RKO (cell line): Measurements from ENCODE around the gene ILK.

Experiments
- DNase-seq: peaks from one replicate; pipeline ENCODE4 v3.0.0-alpha.2; 2016; ENCODE audit warnings: low spot score

The ILK gene

DNA sequence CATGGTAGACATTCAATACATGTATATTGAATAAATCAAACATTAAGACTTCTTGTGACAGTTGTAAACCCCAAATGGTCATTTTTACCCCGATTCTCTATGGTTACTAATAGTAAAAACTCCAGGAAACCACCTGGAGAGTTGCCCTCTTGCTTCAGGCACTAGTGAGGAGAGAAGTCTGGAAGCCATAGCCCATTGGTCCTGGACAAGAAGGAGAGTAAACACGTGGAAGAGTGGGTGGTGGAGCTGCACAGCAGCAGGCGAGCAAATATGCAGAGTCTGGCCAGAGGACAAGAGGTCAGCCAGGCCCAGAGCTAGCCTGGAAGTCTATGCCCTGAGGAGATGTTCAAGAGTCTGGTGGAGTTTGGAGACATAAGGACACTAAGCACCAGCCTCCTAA, 34.3 kb downstream of the ILK start:
- DNase-seq, result no peak

DNA sequence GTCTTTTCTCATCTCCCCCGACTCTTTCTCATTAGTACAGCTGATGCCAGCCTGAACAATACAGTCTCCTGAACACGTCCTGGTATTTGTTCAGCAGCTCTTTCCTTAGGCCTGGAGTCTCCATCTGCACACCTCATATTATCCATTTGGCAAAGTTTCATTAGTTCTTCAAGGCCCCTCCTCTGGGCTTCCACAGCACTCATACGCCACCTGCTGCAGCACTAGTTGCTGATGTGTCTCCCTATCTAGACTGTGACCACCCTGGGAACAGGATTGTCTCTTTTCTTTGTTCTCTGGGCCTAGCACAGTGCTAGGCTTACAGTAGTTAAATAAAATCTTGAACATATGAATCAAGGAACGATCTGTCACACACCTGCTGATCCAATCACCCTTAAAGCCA, 34.9 kb downstream of the ILK start:
- no peak for DNase-seq

DNA sequence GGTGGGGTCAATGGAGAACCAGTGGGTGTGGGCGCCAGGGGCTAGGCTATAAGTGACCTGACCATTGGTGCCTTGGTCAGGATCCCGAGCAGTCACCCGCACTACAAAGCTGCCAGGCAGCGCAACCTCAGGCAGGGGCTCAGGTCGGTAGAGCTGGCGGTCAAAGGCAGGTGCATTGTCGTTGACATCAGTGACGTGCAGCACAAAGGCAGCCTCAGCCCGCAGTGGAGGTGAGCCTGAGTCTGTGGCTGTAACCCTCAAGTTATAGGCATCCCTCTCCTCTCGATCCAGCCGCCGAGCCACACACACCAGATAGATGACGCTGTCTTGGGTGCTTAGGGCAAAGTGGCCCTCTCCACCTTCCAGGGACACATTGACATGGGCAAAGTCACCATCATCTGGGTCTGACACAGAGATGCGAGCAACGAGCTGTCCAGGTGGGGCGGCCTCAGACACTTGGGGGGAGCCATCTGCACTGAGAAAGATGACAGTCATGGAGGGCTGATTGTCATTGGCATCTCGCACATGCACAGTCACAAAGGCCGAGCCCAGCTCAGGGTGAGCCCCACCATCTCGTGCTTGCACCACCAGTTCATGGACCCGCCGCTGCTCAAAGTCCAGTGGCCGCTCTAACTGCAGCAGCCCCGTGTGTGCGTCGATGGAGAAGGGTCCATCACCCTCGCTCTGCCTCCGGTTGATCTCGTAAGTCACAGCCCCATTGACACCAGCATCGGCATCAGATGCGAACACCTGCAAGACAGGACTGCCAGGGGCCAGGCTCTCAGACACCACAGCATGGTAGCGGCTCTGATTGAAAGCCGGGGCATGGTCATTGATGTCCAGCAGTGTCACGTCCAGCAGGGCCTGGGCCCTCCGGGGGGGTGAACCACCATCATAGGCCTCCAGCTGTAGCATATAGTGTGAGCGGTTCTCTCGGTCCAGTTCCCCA, 36.7 kb downstream of the ILK start:
- no peak for DNase-seq

DNA sequence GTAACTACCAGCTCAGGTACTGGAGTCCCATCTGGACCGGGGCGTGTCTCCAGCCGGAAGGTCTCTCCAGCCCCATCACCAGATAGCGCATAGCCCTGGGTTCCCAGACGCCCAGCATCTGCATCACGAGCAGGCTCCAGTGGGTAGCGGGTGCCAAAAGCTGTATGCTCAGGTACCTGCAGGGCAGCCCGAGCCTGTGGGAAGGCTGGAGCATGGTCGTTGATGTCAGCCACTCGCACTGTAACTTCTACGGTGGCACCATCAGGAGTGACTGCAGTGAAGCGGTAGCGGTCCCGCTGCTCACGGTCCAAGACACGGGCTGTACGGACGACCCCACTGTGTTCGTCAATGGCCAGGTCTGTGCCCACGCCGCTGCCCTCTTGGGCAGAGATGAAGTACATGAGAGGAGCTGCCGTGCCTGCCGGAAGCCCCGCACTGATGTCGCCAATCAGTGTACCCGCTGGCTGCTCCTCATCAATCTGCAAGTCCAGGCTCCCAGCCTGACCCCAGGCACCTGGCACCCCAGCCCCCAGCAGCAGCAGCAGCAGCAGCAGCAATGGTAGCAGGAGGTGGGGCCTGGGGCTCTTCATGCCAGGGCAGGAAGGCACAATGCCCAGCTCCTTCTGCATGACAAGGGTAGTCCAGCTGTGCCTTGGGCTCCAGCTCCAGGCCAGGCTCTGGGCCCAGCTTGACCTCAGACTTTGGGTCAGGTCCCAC, 37.6 kb downstream of the ILK start:
- DNase-seq, result no peak

DNA sequence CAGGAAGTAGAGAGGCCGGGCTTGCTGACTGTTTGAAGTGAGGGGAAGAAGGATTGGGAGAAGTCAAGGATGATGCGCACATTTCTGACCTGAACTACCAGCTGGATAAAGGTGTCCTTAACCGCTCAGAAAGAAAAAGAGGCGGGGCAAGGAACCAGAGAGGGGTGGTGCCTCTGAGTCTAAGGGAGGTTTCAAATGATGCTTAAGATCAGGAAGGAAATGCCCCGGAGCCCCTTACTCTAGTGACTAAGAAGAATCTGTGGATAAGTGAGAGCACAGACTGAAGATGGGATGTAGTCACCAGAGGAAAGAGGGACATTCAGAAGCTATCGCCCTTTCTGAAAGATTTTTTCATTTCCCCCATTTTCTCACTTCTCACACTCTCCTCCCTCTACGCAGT, 39.4 kb downstream of the ILK start:
- DNase-seq, result no peak

DNA sequence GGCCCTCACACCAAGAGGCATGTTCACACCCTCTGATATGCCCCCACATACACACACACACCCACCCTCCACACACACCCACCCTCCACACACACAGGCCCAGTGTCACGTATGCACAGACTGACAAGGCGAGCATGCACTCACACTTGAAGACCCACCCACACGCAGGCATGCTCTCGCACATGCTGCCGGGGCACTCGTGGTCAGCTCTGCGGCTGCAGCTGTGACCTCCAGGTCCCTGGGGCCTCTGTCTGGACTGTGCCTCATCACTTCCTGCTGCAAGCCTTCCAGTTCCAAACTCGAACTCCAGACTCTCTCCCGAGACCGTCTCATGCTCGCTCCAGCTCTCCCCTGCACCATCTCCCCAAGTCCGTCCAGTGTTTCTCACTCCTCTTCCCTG, 42.5 kb downstream of the ILK start:
- no peak for DNase-seq

DNA sequence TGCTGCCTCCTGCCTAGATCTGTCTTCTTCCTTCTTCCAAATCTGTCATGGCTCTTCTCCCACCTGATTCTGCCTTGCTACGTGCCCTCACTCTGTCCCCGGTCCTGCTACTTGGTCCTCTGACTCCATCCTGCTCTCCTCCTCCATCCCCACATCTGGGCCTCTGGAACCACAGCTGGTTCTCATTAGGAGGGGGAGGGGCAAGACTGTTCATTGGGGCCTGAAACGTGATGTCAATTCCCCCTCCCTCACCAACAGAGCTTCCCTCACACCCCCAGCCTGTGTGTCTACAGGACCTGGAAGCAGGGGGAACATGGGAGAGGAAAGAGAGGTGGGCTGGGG, 43.0 kb downstream of the ILK start:
- no peak for DNase-seq

DNA sequence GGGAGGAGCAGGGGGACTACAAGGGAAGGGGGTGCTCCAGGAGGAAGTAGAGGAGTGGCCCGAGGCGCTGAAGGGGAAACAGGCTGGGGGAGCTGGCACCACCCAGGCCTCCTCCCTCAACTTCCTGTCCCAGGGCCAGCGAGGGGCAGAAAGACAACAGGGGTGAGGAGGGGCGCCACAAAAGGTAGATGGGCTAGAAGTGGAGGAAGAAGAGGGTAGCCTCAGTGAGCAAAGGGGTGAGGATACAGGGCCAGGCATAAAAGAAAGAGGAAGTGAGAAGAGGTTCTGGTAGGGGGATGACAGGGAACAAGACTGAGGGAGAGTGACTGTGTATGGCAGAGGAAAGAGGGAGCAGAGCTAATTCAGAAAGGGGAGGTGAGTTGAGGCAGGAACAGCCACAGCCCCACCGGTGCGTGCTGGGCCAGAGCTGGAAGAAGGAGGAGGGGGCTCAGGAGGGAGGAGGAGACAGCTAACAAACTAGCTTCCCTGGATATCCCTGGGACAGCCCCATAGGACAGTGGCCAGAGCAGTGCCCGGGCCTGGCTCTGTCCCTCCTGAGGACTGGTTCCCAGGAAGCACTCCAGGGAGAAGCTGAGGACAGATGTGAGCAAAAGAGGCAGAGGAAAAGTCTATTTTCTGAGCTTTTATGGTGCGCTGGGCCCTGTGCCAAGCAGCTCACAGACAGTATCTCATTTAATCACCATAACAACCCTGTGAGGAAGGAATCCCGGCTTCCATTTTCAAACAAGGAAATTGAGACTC, 43.5 kb downstream of the ILK start:
- no peak for DNase-seq

DNA sequence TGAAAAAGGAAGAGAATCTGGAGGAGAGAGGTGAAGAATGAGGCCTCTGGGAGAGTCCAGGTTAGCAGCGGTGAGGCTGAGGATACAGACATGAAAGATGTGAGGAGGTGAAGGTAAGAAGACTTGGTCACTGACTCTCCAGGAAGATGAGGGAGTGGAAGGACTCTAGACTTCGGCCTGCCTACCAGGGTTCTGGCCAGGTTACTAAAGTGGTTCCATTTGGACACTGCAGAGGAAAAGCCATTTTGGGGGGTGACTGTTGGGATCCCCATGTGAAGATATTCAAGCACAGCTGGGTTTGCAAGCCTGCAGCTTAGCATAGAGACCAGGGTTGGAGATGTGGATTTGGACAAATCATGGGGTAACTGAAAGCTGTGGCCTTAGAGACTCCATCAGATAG, 44.3 kb downstream of the ILK start:
- no peak for DNase-seq

DNA sequence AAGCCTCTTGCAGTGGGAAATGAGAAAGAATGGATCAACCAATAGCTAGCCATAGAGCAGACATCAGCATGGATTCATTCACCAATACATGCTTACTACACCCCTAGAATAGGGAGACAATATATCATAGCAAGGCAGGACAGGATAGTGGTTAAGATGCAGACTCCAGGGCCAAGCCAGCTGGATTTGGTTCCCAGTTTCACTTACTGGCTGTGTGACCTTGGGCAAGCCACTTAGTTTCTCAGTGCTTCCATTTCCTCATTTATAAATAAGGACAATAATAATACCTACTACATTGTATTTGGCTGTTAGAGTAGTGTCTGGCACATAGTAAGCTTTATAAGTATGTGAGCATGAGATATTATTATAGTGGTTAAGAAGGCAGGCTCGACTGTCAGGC, 44.9 kb downstream of the ILK start:
- DNase-seq, result no peak

DNA sequence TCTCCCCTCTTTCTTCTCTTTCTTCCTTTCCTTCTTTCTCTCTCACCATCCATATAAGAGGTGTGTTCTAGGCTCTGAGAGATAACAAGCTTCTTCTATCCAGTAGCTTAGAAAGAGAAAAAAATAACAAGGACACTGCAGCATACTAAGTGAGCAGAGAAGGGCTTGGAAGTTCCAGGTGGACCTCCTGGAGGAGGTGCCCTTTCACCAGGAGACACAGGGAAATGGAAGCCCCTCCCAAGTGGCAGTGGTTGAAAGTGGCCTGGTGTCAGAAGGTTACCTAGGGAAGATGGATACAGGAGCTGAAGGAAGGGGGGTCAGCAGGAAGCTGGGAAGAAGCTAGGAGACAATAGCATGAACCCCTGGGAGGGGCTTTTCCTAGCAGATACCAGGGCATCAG, 46.5 kb downstream of the ILK start:
- no peak for DNase-seq

DNA sequence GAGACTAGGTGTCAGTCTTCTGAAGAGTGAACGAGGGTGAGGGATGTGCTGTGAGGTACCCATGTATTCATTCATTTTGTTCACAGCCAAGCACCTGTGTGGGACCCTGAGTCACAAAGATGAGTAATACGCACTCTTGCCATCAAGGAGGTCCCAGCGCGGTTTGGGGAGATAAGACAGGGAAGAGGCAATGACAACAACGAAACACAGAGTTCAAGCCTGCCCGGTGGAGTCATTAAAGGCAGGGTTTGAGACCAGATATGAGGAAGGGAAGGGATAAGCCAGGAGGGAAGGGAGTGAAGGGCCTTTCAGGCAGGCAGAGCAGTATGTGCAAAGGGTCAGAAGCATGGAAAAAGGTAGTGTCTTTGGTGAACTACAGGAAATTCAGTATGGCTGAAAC, 47.4 kb downstream of the ILK start:
- DNase-seq, result peak; percentile 52

DNA sequence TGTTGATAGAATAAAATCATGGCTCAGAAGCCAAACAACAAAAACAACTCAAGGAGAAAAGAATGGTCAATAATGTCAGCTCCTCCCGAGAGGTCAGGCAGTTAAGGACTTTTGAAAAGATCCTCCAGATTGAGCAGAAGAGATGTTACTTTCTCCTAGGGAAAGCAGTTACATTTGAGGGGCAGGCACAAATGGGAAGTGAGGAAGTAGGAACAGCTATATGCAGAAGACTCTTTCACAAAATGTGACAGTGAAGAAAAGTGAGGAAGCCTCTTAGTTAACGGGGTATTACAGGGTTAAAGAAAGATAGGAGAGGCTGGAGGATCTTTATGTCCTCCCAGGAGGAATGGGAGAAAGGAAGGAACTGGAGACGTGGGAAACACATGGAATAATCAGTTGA, 48.6 kb downstream of the ILK start:
- no peak for DNase-seq

DNA sequence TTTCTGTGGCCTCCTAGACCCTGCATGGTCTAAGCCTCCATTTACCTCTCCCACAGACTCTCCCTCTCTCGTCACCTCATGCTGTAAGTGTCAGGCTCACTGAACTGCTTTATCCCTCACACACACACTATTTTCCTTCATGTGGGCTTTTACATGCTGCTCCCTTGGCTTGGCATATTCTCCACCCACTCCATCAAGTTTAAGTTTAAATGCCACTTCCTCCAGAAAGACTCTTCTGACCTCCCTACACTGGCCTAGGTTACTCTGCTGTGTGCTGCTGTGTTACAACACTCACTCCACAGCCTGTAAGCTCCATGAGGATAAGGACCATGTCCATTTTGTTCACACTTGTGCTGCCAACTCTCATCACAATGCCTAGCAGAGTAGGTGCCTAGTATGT, 49.5 kb downstream of the ILK start:
- DNase-seq, result no peak

DNA sequence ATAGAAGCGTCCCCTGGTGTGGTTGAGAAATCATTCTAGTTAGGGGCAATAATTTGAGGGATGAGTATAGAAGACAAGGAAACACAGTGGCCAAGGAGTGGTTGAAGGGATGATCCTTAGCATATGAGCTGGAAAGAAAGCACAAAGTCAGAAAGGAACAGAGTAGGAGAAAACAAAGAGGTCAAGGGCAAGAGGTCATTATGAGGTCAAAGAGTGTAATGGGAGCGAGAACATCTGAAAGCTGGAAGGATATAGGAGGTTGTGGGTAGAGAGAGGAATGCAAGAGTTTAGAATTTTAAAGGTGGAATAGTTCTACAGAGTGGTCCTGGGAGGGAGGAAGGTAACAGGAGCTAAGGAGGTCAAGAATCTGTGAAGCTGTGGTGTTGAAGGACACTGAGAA, 50.1 kb downstream of the ILK start:
- no peak for DNase-seq

DNA sequence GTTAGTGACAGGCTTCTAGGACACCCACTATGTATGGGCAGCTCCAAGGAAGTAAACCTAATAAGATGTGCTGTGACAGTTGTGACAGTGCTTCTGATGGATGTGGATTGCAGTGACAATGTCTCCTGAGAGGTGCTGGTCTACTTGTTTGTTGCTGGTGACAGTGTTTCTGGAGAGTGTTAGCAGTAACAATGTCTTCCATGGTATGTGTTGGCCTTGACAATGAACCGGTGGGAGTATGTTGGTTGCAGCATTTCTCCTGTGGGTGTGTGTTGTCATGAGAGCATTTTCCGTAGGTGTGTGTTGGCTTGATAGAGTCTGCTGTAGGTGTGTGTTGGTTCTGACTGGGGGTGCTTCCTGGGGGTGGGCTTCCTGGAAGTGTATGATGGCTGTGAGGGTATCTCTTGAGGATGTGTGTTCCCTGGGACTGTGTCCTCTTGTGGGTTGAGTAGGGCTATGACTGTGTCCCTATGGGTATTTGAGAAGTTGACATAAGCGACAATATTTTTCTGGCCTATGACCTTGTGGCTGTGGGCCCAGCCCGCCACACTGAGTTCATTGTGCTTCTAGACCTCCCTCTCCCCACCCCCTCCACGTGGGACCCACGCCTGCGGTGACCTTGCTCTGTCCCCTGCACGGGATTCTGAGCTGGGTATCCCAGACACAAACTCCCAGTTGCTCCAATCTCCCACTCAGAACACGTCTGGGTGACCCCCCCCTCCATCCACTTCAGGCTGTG, 50.9 kb downstream of the ILK start:
- no peak for DNase-seq

DNA sequence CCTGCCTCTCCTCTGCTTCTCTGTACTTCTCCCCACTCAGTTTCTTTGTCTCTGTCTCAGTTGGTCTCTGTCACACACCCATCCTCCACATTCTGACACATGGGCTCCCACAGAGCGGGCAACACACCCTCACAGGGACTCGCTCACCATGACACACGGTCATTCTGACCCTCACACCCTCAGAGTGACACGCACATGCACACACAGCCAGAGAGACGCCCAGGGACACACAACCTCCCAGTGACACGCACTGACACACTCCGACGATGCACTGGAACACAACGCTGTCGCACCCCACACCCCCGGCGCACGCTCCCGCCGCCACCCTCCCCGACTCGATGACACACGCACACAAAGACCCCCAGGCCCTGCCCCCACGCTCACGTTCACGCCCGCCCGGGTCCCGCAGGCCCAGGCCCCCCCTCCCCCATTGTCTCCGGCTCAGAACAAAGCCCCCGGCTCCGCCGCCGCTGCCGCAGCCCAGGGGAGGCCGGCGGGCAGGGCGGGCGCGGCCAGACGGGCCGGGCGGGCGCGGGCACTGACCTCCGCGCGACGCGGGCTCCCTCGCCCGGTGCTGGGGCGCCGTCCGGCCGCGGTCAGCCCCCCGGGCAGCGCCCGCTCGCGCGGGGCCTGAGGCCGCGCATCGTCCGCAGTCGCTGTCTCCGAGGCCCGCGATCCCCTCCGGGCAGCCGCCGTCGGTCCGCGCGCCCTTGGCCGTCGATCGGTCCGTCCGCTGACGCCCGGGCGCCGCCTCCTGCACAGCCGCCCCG, 51.6 kb downstream of the ILK start:
- no peak for DNase-seq

DNA sequence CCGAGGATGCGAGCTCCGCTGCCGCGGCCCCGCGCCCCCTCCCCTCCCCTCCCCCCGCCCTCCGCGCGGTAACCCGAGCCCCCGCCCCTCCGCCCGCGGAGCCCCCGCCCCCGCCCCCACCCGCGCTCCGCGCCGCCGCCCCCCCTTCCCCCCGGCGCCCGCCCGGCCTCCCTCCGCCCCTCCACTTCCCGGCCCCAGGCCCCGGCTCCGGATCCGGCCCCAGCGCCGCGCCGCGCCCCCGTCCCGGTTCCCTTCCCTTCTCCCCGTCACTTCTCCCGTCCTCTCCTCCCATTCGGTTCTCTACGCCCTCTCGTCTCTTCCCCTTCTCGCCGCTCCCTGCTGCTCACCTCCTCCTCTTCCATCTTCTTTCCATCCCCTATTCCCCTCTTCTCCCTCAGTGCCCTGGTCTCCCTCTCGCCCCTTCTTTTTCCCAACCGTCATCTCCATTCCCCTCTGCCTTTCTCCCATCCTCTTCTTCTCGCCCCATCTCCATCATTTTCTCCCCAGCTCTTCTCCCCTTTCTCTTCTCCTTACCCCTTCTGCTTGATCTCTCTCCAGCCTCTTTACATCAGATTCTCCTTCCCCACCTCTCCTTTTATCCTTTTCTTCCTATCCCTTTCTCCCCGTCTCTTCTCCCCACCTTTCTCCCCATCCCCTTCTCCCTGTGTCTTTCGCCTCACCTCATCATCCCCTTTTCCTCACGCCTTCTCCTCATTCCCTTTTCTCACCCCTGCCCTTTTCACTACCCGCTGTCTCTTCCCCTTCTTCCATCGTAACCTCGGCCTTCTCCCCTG, 52.4 kb downstream of the ILK start, which contains the start of gene DCHS1:
Gene DCHS1, minus strand, starts transcription at position 20 of the 794 bp plus-strand sequence. CDS start 14,196 bp downstream, outside the sequence.
- no peak for DNase-seq

DNA sequence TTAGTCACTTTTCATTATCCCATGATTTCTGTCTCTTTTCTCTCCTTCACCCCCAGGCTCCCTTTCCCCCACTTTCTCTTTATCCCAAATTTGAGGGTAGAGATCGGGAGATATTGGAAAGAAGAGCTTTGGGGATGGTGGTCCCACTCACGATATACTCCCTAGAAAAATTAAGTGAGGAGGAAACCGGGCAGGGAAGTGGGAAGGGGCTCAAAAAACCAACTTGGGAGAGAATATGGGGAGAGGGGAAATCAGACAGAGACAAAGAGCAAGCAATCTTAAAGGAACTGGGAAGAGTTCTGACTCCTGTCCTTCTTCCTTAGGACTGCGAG, 53.0 kb downstream of the ILK start:
- no peak for DNase-seq

DNA sequence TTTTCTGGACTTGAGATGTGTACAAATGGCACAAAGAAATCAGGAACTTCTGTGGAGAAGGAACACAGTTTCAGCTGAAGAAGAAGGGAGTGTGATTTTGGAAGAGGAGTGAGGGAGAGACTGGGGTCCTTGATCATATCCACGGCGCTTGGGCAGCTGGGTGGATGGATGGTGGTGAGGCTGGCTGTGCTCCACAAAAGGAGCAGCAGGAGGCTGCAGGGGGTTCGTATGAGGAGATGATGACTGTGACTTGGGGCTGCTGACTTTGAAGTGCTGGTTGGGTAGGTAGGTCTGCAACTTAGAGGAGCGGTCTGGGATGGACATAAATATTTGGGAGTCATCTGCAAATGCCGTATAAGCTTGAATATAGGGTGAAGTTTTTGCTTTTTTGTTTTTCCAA, 53.4 kb downstream of the ILK start:
- no peak for DNase-seq

DNA sequence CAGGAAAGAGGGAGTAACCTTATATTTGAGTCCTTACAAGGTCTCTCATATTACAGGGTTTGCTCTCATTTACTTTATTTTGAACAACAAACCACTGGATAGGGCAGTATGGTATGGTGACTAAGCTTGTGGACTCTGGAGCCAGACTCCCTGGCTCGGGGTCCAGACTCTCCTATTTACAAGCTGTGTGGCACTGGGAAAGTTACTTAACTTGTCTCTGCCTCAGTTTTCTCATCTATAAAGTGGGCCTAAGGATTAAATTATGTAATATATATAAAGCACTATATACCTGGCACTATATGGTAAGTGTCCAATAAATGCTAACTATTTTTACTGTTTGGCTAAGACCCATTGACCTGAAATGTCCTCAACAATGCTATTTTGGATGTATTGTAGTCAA, 53.8 kb downstream of the ILK start:
- DNase-seq, result no peak
